ENCODE measurements around the gene RRAD. TPM values are rescaled to one million over a fixed set of nuclear protein-coding genes. Genes with fewer than 3 reads are reported as not detected.

Gene RRAD
- total and polyA plus RNA-seq, 2 donors (not counting 3 experiments of a cell fraction or from before 2014, with no cell fraction given): 0.22 to 0.48 TPM

DNA sequence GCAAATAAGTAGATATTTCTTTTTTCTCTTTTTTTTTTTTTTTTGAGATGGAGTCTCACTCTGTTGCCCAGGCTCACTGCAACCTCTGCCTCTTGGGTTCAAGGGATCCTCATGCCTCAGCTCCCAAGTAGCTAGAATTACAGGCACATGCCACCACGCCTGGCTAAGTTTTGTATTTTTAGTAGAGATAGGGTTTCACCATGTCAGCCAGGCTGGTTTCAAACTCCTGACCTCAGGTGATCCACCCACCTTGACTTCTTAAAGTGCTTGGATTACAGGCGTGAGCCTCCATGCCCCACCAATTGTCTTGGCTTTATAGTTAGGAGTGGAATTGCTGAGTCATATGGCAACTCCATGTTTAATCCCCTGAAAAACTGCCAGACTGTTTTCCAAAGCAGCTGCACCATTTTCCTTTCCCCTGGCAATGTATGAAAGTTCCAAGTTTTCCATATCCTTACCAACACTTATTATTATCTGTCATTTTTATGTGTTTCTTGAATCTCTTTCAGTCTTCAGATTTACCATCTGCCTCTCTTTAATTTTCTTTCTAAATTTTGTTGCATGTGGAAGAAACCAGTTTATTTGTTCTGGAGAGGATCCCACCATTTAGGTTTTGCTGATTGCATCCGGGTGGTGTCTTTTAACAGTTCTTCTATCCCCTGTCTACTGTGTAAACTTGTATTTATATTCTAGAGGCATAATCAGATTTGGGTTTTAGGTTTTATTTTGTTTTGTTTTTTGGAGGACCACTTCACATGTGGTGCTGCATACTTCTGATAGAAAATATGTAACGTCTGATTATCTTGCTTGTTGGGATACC lies 25.8 kb upstream of the RRAD start:
- TF ChIP-seq EZH2 (IDR thresholded peaks at IDR 0.05; ENCODE audit: borderline replicate concordance, low read depth, low read length, severe bottlenecking) (no peak), GATA2 (IDR thresholded peaks at IDR 0.05; ENCODE audit: insufficient read depth, insufficient read length, low read depth, low read length) (no peak), JUN (IDR thresholded peaks at IDR 0.05; ENCODE audit: borderline replicate concordance, insufficient read depth, insufficient read length, low read depth) (no peak), POLR2A (IDR thresholded peaks at IDR 0.05; ENCODE audit: low read depth, low read length) (no peak), MYC (IDR thresholded peaks at IDR 0.05; ENCODE audit: low read depth, low read length) (no peak), FOS (IDR thresholded peaks at IDR 0.05; ENCODE audit: borderline replicate concordance, insufficient read depth, low read length) (no peak), POLR2AphosphoS5 (IDR thresholded peaks at IDR 0.05; ENCODE audit: insufficient read depth, low read depth, low read length) (no peak)
- TF ChIP-seq, protein P1, sequence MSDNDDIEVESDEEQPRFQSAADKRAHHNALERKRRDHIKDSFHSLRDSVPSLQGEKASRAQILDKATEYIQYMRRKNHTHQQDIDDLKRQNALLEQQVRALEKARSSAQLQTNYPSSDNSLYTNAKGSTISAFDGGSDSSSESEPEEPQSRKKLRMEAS (IDR thresholded peaks at IDR 0.05; ENCODE audit: insufficient read depth, insufficient read length): no peak
- TF ChIP-seq, protein P2, sequence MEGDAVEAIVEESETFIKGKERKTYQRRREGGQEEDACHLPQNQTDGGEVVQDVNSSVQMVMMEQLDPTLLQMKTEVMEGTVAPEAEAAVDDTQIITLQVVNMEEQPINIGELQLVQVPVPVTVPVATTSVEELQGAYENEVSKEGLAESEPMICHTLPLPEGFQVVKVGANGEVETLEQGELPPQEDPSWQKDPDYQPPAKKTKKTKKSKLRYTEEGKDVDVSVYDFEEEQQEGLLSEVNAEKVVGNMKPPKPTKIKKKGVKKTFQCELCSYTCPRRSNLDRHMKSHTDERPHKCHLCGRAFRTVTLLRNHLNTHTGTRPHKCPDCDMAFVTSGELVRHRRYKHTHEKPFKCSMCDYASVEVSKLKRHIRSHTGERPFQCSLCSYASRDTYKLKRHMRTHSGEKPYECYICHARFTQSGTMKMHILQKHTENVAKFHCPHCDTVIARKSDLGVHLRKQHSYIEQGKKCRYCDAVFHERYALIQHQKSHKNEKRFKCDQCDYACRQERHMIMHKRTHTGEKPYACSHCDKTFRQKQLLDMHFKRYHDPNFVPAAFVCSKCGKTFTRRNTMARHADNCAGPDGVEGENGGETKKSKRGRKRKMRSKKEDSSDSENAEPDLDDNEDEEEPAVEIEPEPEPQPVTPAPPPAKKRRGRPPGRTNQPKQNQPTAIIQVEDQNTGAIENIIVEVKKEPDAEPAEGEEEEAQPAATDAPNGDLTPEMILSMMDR (IDR thresholded peaks at IDR 0.05; ENCODE audit: extremely low read depth in 1 of 2, insufficient read depth in 1 of 2, low read depth in 1 of 2, low read length in 2 of 2): no peak
- dilution Hi-C loops (cut with MboI; ENCODE audit: extremely low pct_ligation_motif_present, low sequenced_read_pairs): no loop called here
- H3K79me2 ChIP-seq (ENCODE audit: control insufficient read depth, insufficient read depth, low read length): no peaks in the 10 kb centered on the region
- POLR2A ChIA-PET: no interaction called here
- H3K27me3 ChIP-seq (ENCODE audit: control insufficient read depth in 2 of 2, insufficient read depth in 2 of 2, low read length in 2 of 2): peaks cover 4 to 10% of the 10 kb centered on the region in 2 experiments
- H3K9me1 ChIP-seq (replicated peaks; ENCODE audit: control insufficient read depth, extremely low read depth, insufficient read depth, low read length): no peaks in the 10 kb centered on the region
- FAIRE-seq (no peak), DNase-seq (ENCODE audit: low read depth, low spot score) (no peak)
- H3K36me3 ChIP-seq (ENCODE audit: control insufficient read depth in 2 of 2, extremely low read depth in 1 of 2, insufficient read depth in 2 of 2, low read length in 2 of 2): no peaks in the 10 kb centered on the region
- H2AFZ ChIP-seq (ENCODE audit: low read depth, low read length): no peak overlapping the region
- no peak overlapping the region for H3K4me3 ChIP-seq (replicated peaks in 1 of 3; ENCODE audit: insufficient read depth in 1 of 3, low read depth in 1 of 3, low read length in 3 of 3)
- H3K27ac ChIP-seq (ENCODE audit: insufficient read depth, low read depth, low read length): no peak overlapping the region
- no peaks in the 10 kb centered on the region for H4K20me1 ChIP-seq (replicated peaks; ENCODE audit: control insufficient read depth, extremely low read depth, insufficient read depth, low read length)
- intact Hi-C loops (cut with micrococcal nuclease): loop anchor here (10.0 kb wide), 1 partner anchor 444 kb away; the partner anchor contains the start of gene TPPP3
- CTCF ChIA-PET: interaction anchor here (1.0 to 3.8 kb wide), 4 partner anchors 10 to 203 kb away, joined by 3 to 55 read pairs (median 6); partner anchors contain the start of gene CES3
- H3K4me1 ChIP-seq (ENCODE audit: control insufficient read depth, extremely low read depth, insufficient read depth, low read length): peaks cover 12% of the 10 kb centered on the region
- no peaks in the 10 kb centered on the region for H3K9me3 ChIP-seq (replicated peaks; ENCODE audit: control insufficient read depth, insufficient read depth, low read length)
- H3K4me2 ChIP-seq (ENCODE audit: insufficient read depth, low read length): no peak overlapping the region
- BruUV-seq (replicated peaks): no TSS peak
- no peak overlapping the region for H3K9ac ChIP-seq (replicated peaks; ENCODE audit: extremely low read depth, insufficient read depth, low read length)
